Adrenal gland (tissue), 5 donors: Measurements from ENCODE around the gene TMEM259.

ENCODE experiments used
- CTCF ChIP-seq, 6 experiments: fragments of 450-650 bp in 4 of 6; fragments of 200-600 bp in 2 of 6; sonication (generic) in 1 of 6; IDR thresholded peaks; 1 replicate in 5 of 6; 2 replicates in 1 of 6; pipeline versions ENCODE4 v1.5.1 to v1.8.0; 2016 to 2021; ENCODE audit warnings: antibody characterized with exemption in 6 of 6, mild to moderate bottlenecking in 2 of 6, moderate library complexity in 1 of 6
- POLR2A ChIP-seq, 2 donors: fragments of 450-650 bp; IDR thresholded peaks; one replicate each; pipeline ENCODE4 v1.6.1; 2017; ENCODE audit warnings: antibody characterized with exemption in 2 of 2, mild to moderate bottlenecking in 2 of 2, moderate library complexity in 1 of 2
- donor health status: DM: no; HTN: no; CAD: no.

- TF ChIP-seq CTCF (IDR thresholded peaks at IDR 0.05), result no peak
- TF ChIP-seq POLR2A (IDR thresholded peaks at IDR 0.05), result no peak
These were observed 58.9 kb downstream of the TMEM259 start for GRCh38 chr19:961866-962620.
